Activated T-helper 1 cell treated with anti-CD3 and anti-CD28 coated beads, Interleukin-12 subunit alpha, Interleukin-12 subunit beta, Interleukin-2, Interleukin-4 antibody, amounts not matched to agents 30 ng/mL and 10 ng/mL and 1 ng/mL, durations not matched to agents 14 hours and 24 hours and 36 hours (primary cell): ENCODE results near the gene SERPINA6. TPM values are rescaled to one million over a fixed set of nuclear protein-coding genes. Genes with fewer than 3 reads are reported as not detected.

Experiments
- DNase-seq: peaks from one replicate; pipeline ENCODE4 v3.0.0; 2021; ENCODE audit warnings: low spot score
- H3K27ac Mint-ChIP-seq: one replicate; pipeline ENCODE4 v1.8.0; 2021; ENCODE audit warnings: mild to moderate bottlenecking, mixed read lengths
- H3K27me3 Mint-ChIP-seq: one replicate; pipeline ENCODE4 v1.8.0; 2022; ENCODE audit warnings: mild to moderate bottlenecking, moderate library complexity, mixed read lengths; ENCODE audit not compliant: insufficient read depth
- H3K36me3 Mint-ChIP-seq: one replicate; pipeline ENCODE4 v1.8.0; 2021; ENCODE audit warnings: low read depth, mixed read lengths
- H3K4me1 Mint-ChIP-seq: one replicate; pipeline ENCODE4 v1.8.0; 2021; ENCODE audit warnings: low read depth, mixed read lengths
- H3K4me3 Mint-ChIP-seq: one replicate; pipeline ENCODE4 v1.8.0; 2021; ENCODE audit warnings: mild to moderate bottlenecking, moderate library complexity, mixed read lengths
- H3K9me3 Mint-ChIP-seq: one replicate; pipeline ENCODE4 v1.8.0; 2021; ENCODE audit warnings: mixed read lengths
- intact Hi-C: fragments of 100-400 bp; cut with micrococcal nuclease; formaldehyde crosslinking; loops from one replicate; pipeline ENCODE4 v1.15.1; 2024
- total RNA-seq: library from RNA; stranded (reverse); gene quantifications from 2 replicates; pipeline ENCODE4 v1.2.3, GENCODE V29; 2022

Gene SERPINA6
- total RNA-seq, 1 donor from 2014 or later: not detected

- no peak overlapping the region for H3K4me3 Mint-ChIP-seq
- no peaks in the 10 kb centered on the region for H3K4me1 Mint-ChIP-seq
- H3K27me3 Mint-ChIP-seq: peaks cover 8% of the 10 kb centered on the region
- intact Hi-C loops: no loop called here
- no peaks in the 10 kb centered on the region for H3K9me3 Mint-ChIP-seq
- DNase-seq: no peak
- H3K27ac Mint-ChIP-seq: no peak overlapping the region
- H3K36me3 Mint-ChIP-seq: no peaks in the 10 kb centered on the region
These were observed 8.3 kb upstream of the SERPINA6 start for GRCh38 chr14:94331462-94331861.

GRCh38 chr14:94330857-94331256 lies 7.7 kb upstream of the SERPINA6 start:
- no peaks in the 10 kb centered on the region for H3K36me3 Mint-ChIP-seq
- peaks cover 8% of the 10 kb centered on the region for H3K27me3 Mint-ChIP-seq
- no peaks in the 10 kb centered on the region for H3K9me3 Mint-ChIP-seq
- intact Hi-C loops: no loop called here
- H3K27ac Mint-ChIP-seq: no peak overlapping the region
- H3K4me1 Mint-ChIP-seq: no peaks in the 10 kb centered on the region
- no peak overlapping the region for H3K4me3 Mint-ChIP-seq
- no peak for DNase-seq

GRCh38 chr14:94330432-94330831 lies 7.3 kb upstream of the SERPINA6 start:
- no peak overlapping the region for H3K4me3 Mint-ChIP-seq
- intact Hi-C loops: no loop called here
- no peak overlapping the region for H3K27ac Mint-ChIP-seq
- H3K4me1 Mint-ChIP-seq: no peaks in the 10 kb centered on the region
- DNase-seq: no peak
- no peaks in the 10 kb centered on the region for H3K9me3 Mint-ChIP-seq
- H3K36me3 Mint-ChIP-seq: no peaks in the 10 kb centered on the region
- peaks cover 8% of the 10 kb centered on the region for H3K27me3 Mint-ChIP-seq

GRCh38 chr14:94329857-94330256 lies 6.7 kb upstream of the SERPINA6 start:
- H3K9me3 Mint-ChIP-seq: no peaks in the 10 kb centered on the region
- no peaks in the 10 kb centered on the region for H3K4me1 Mint-ChIP-seq
- H3K4me3 Mint-ChIP-seq: no peak overlapping the region
- no peak overlapping the region for H3K27ac Mint-ChIP-seq
- DNase-seq: no peak
- peaks cover 7% of the 10 kb centered on the region for H3K27me3 Mint-ChIP-seq
- H3K36me3 Mint-ChIP-seq: no peaks in the 10 kb centered on the region
- intact Hi-C loops: no loop called here

GRCh38 chr14:94328196-94328595 lies 5.1 kb upstream of the SERPINA6 start:
- no peak overlapping the region for H3K4me3 Mint-ChIP-seq
- peaks cover 6% of the 10 kb centered on the region for H3K27me3 Mint-ChIP-seq
- intact Hi-C loops: no loop called here
- H3K9me3 Mint-ChIP-seq: no peaks in the 10 kb centered on the region
- DNase-seq: no peak
- no peaks in the 10 kb centered on the region for H3K36me3 Mint-ChIP-seq
- H3K4me1 Mint-ChIP-seq: no peaks in the 10 kb centered on the region
- no peak overlapping the region for H3K27ac Mint-ChIP-seq

- peaks cover 8% of the 10 kb centered on the region for H3K27me3 Mint-ChIP-seq
- H3K4me3 Mint-ChIP-seq: no peak overlapping the region
- no peaks in the 10 kb centered on the region for H3K9me3 Mint-ChIP-seq
- no peak for DNase-seq
- no peaks in the 10 kb centered on the region for H3K4me1 Mint-ChIP-seq
- no peaks in the 10 kb centered on the region for H3K36me3 Mint-ChIP-seq
- intact Hi-C loops: no loop called here
- no peak overlapping the region for H3K27ac Mint-ChIP-seq
These were observed 1.5 kb downstream of the SERPINA6 start for GRCh38 chr14:94321421-94322271.

- H3K4me3 Mint-ChIP-seq: no peak overlapping the region
- intact Hi-C loops: no loop called here
- no peaks in the 10 kb centered on the region for H3K4me1 Mint-ChIP-seq
- no peak for DNase-seq
- H3K27me3 Mint-ChIP-seq: peaks cover 8% of the 10 kb centered on the region
- H3K36me3 Mint-ChIP-seq: no peaks in the 10 kb centered on the region
- no peak overlapping the region for H3K27ac Mint-ChIP-seq
- H3K9me3 Mint-ChIP-seq: no peaks in the 10 kb centered on the region
These were observed 2.9 kb downstream of the SERPINA6 start for GRCh38 chr14:94320243-94320642.

GRCh38 chr14:94317259-94317658 lies 5.9 kb downstream of the SERPINA6 start:
- Mint-ChIP-seq H3K9me3 (no peaks in the 10 kb centered on the region), H3K4me1 (no peaks in the 10 kb centered on the region), H3K27ac (no peak overlapping the region), H3K4me3 (no peak overlapping the region), H3K27me3 (peaks cover 8% of the 10 kb centered on the region), H3K36me3 (no peaks in the 10 kb centered on the region)
- no peak for DNase-seq
- intact Hi-C loops: no loop called here

- Mint-ChIP-seq H3K4me3 (no peak overlapping the region), H3K27me3 (peaks cover 8% of the 10 kb centered on the region), H3K4me1 (no peaks in the 10 kb centered on the region), H3K27ac (no peak overlapping the region), H3K9me3 (no peaks in the 10 kb centered on the region), H3K36me3 (no peaks in the 10 kb centered on the region)
- DNase-seq: no peak
- intact Hi-C loops: no loop called here
These were observed 6.4 kb downstream of the SERPINA6 start for GRCh38 chr14:94316692-94317091.

- Mint-ChIP-seq H3K36me3 (no peaks in the 10 kb centered on the region), H3K4me3 (no peak overlapping the region), H3K27me3 (peaks cover 8% of the 10 kb centered on the region), H3K9me3 (no peaks in the 10 kb centered on the region), H3K4me1 (no peaks in the 10 kb centered on the region), H3K27ac (no peak overlapping the region)
- intact Hi-C loops: no loop called here
- DNase-seq: no peak
These were observed 8.2 kb downstream of the SERPINA6 start for GRCh38 chr14:94314890-94315289.

- H3K4me1 Mint-ChIP-seq: no peaks in the 10 kb centered on the region
- no peak overlapping the region for H3K27ac Mint-ChIP-seq
- intact Hi-C loops: no loop called here
- no peaks in the 10 kb centered on the region for H3K36me3 Mint-ChIP-seq
- no peak for DNase-seq
- peaks cover 2% of the 10 kb centered on the region for H3K9me3 Mint-ChIP-seq
- peaks cover 8% of the 10 kb centered on the region for H3K27me3 Mint-ChIP-seq
- no peak overlapping the region for H3K4me3 Mint-ChIP-seq
These were observed 9.0 kb downstream of the SERPINA6 start for GRCh38 chr14:94313991-94314655.

GRCh38 chr14:94312481-94313246 lies 10.5 kb downstream of the SERPINA6 start:
- H3K27ac Mint-ChIP-seq: no peak overlapping the region
- H3K36me3 Mint-ChIP-seq: no peaks in the 10 kb centered on the region
- H3K4me3 Mint-ChIP-seq: no peak overlapping the region
- no peaks in the 10 kb centered on the region for H3K4me1 Mint-ChIP-seq
- DNase-seq: no peak
- peaks cover 15% of the 10 kb centered on the region for H3K9me3 Mint-ChIP-seq
- intact Hi-C loops: no loop called here
- peaks cover 4% of the 10 kb centered on the region for H3K27me3 Mint-ChIP-seq

- no peak overlapping the region for H3K27ac Mint-ChIP-seq
- no peak overlapping the region for H3K4me3 Mint-ChIP-seq
- H3K36me3 Mint-ChIP-seq: no peaks in the 10 kb centered on the region
- peaks cover 4% of the 10 kb centered on the region for H3K27me3 Mint-ChIP-seq
- intact Hi-C loops: no loop called here
- H3K9me3 Mint-ChIP-seq: peaks cover 25% of the 10 kb centered on the region
- DNase-seq: no peak
- no peaks in the 10 kb centered on the region for H3K4me1 Mint-ChIP-seq
These were observed 12.9 kb downstream of the SERPINA6 start for GRCh38 chr14:94310248-94310647.
